Erythroblast (primary cell): ENCODE results near the gene RPL36.

Source experiments
- GATA1 ChIP-seq: IDR thresholded peaks from 2 replicates; pipeline ENCODE4 v1.6.1; 2011; ENCODE audit warnings: low read depth, mild to moderate bottlenecking, control low read depth, low read length, moderate library complexity
- POLR2A ChIP-seq: IDR thresholded peaks from 2 replicates; pipeline ENCODE4 v1.6.1; 2011; ENCODE audit warnings: mild to moderate bottlenecking, low read length

- TF ChIP-seq POLR2A = no peak
- no peak for TF ChIP-seq GATA1
Measured at GRCh38 chr19:5711713-5712161, 21.6 kb downstream of the RPL36 start.
